ENCODE measurements around the gene CHP1.
A peak's percentile ranks its signal among the peaks of the same experiment; 100 is the strongest.
"Not testable (repeated sequence)": the region's sequence is repeated elsewhere in the genome, so short reads cannot be mapped to it uniquely, and the experiment has no call there.

CHP1 gene

GRCh38 chr15:41288464-41288863 is 57.4 kb downstream of the CHP1 start:
- no peak for DNase-seq (ENCODE audit: low spot score)
- TF ChIP-seq CTCF (IDR thresholded peaks at IDR 0.05; ENCODE audit: extremely low read depth, insufficient read depth, missing control alignments): no peak
- in situ Hi-C loops (cut with MboI; ENCODE audit: low pct_unique_long_range_greater_than_20kb, low sequenced_read_pairs, unreplicated experiment): no loop called here

- TF ChIP-seq CTCF (IDR thresholded peaks at IDR 0.05; ENCODE audit: extremely low read depth, insufficient read depth, missing control alignments): no peak
- no peak for DNase-seq (ENCODE audit: low spot score)
- in situ Hi-C loops (cut with MboI; ENCODE audit: low pct_unique_long_range_greater_than_20kb, low sequenced_read_pairs, unreplicated experiment): no loop called here
These were observed 58.9 kb downstream of the CHP1 start for GRCh38 chr15:41289953-41290352.

GRCh38 chr15:41291065-41291631 is 60.1 kb downstream of the CHP1 start:
- no peak for TF ChIP-seq CTCF (IDR thresholded peaks at IDR 0.05; ENCODE audit: extremely low read depth, insufficient read depth, missing control alignments)
- in situ Hi-C loops (cut with MboI; ENCODE audit: low pct_unique_long_range_greater_than_20kb, low sequenced_read_pairs, unreplicated experiment): no loop called here
- DNase-seq (ENCODE audit: low spot score): peak; percentile 37

- in situ Hi-C loops (cut with MboI; ENCODE audit: low pct_unique_long_range_greater_than_20kb, low sequenced_read_pairs, unreplicated experiment): no loop called here
- DNase-seq (ENCODE audit: low spot score): no peak
- TF ChIP-seq CTCF (IDR thresholded peaks at IDR 0.05; ENCODE audit: extremely low read depth, insufficient read depth, missing control alignments): no peak
These were observed 61.5 kb downstream of the CHP1 start for GRCh38 chr15:41292521-41292920.

- in situ Hi-C loops (cut with MboI; ENCODE audit: low pct_unique_long_range_greater_than_20kb, low sequenced_read_pairs, unreplicated experiment); DNase-seq (ENCODE audit: low spot score): not testable (repeated sequence)
These were observed 70.1 kb downstream of the CHP1 start for GRCh38 chr15:41301139-41301538.

- in situ Hi-C loops (cut with MboI; ENCODE audit: low pct_unique_long_range_greater_than_20kb, low sequenced_read_pairs, unreplicated experiment): no loop called here
- no peak for DNase-seq (ENCODE audit: low spot score)
- TF ChIP-seq CTCF (IDR thresholded peaks at IDR 0.05; ENCODE audit: extremely low read depth, insufficient read depth, missing control alignments): no peak
These were observed 70.5 kb downstream of the CHP1 start for GRCh38 chr15:41301587-41301986.

GRCh38 chr15:41304149-41304770 is 73.2 kb downstream of the CHP1 start:
- in situ Hi-C loops (cut with MboI; ENCODE audit: low pct_unique_long_range_greater_than_20kb, low sequenced_read_pairs, unreplicated experiment): no loop called here
- DNase-seq (ENCODE audit: low spot score): no peak
- TF ChIP-seq CTCF (IDR thresholded peaks at IDR 0.05; ENCODE audit: extremely low read depth, insufficient read depth, missing control alignments): no peak
